GM12864 (cell line): ENCODE measurements around the gene KPTN.

Source experiments
- DNase-seq: peaks from one replicate; pipeline ENCODE4 v3.0.0-alpha.2; 2011; ENCODE audit warnings: low read depth
- H3K4me3 ChIP-seq: 2 replicates; pipeline ENCODE4 v1.5.1; 2011; ENCODE audit warnings: mild to moderate bottlenecking, low read depth, low read length, control low read depth
- CTCF ChIP-seq: IDR thresholded peaks from 2 replicates; pipeline ENCODE4 v1.5.1; 2011; ENCODE audit warnings: low read depth, mild to moderate bottlenecking, moderate library complexity, low read length, control low read depth, inconsistent platforms; ENCODE audit errors: missing control alignments

KPTN gene

DNA sequence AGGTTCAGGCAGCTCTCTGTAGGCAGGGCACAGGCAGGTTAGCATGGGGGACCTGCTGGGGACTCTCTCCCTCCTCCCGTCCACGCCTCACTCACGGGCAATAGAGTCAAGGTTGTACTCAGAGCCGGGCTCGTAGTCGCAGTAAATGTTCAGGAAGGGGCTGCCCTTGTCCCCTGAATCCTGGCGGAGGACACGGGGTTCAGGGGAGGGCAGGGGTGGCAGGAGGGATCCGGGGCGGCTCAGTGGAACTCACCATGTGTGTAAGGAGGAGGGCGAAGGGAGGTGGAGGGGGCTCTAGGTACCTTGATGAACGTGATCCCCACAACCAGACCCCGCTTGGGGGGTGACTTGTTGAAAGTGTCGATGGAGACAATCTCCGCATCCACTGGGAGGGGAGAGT, 819 bp downstream of the KPTN start:
- no peak for TF ChIP-seq CTCF
- no peak for DNase-seq
- peak overlapping the region; percentile 70 for H3K4me3 ChIP-seq

GRCh38 chr19:47481460-47482052, 2.5 kb downstream of the KPTN start:
- no peak for DNase-seq
- no peak overlapping the region for H3K4me3 ChIP-seq
- TF ChIP-seq CTCF, result no peak

DNA sequence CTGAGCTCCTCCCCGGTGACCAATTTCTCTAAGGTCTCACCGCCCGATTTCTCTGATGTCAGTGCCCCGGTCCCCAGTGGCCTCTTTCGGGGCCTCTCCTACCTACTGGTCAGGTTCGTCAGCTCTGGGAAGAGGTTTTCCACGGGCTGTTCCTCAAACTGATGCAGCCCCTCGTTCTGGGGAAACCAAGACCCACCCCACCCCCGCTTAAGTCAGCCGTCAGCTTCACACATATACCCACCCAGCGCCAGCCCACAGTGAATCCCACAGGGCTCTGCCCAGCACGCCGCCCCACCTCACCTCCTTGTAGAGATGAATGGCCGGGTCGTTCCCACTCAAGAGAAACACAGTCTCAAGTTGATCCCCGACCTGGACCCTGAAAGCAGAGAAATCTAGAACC, 3.4 kb downstream of the KPTN start:
- no peak for TF ChIP-seq CTCF
- H3K4me3 ChIP-seq, result no peak overlapping the region
- no peak for DNase-seq

GRCh38 chr19:47479701-47480503, 4.1 kb downstream of the KPTN start:
- no peak for DNase-seq
- no peak for TF ChIP-seq CTCF
- H3K4me3 ChIP-seq, result no peak overlapping the region

DNA sequence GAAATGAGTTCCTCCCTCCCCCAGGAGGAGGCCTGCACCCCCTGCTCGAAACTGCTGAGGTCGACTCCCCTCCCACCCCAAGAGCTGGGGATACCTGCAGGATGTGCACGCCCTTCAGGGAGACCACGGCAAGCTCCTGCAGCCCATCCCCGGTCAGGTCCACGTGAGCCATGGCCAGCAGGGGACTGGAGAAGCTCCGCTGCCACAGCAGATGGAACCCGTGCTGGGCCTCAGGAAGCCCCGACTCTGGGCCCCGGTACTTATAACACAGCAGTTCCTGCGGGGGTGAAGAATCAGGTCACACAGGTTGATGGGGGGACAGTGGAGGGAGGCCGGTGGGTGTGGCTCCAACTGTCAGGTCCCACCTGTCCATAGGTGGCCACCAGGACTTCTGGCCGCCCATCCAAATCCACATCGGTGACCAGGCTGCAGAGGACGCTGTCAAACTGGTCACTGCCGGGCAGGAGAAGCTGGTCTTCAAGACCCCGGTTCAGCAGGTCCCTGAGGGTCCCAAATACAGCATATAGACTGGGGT, 7.5 kb downstream of the KPTN start:
- no peak for TF ChIP-seq CTCF
- DNase-seq, result no peak
- no peak overlapping the region for H3K4me3 ChIP-seq

GRCh38 chr19:47475465-47475864, 8.6 kb downstream of the KPTN start:
- H3K4me3 ChIP-seq, result no peak overlapping the region
- no peak for DNase-seq
- no peak for TF ChIP-seq CTCF
